ENCODE data around the gene WDR47. TPM values are rescaled to one million over a fixed set of nuclear protein-coding genes. Genes with fewer than 3 reads are reported as not detected.
"Not testable (repeated sequence)": the region's sequence is repeated elsewhere in the genome, so short reads cannot be mapped to it uniquely, and the experiment has no call there.

Gene WDR47
- total RNA-seq, 2 experiments from 2014 or later = 8.2 to 8.8 TPM

DNA sequence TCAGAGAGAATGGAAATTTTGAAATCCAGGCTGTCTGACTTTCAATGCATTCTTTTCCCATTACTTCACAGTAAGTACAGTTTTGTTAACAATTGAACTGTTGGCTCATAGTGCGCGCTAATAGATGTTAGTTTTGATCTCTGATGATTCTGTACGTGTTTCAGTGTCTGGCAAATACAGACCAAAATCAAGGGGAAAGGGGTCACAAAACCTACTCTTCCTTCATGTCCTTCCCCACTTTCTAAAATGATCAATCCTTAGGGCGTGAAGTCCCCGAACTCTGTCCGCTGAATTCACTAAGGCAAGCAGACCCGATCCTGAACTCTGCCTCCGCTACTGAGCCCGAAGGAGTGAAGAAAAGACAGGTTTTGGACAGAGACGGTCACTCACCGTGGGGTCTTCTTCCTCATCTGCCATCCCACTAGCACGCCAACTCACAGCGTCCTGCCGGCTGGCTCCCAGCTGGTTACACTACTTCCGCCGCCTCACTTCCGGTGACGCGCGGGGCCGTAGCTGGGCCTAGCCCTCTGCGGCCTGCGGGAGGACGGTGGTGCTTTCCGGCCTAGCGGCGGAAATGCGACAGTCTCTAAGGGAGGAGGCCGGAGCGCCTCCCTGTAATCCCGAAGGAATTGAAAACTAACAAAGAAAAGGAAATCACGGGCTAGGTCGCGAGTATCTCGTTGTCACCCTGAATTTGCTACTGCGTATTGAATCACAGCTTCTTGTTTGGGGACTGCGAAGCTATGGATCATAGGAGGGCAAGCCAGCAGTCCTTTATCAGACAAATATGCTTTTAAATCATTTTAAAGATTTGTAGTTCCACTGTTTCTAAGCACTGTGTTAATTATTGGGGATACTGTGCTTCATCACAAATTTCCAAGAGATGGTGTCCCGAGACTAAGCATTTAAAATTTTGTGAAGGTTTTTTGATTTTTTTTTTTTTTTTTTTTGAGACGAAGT, 33.9 kb upstream of the WDR47 start, which contains the start of gene TAF13:
TSS of gene TAF13 (minus strand) at position 473 of the 960 bp plus-strand sequence. CDS start at position 417, 56 bp downstream.
- H3K9me3 Mint-ChIP-seq = no peaks in the 10 kb centered on the region
- ChIA-PET CTCF (interaction anchor here (0.6 to 2.7 kb wide), 8 partner anchors 8 to 161 kb away, joined by 3 to 11 read pairs (median 4); a partner anchor contains a TSS), POLR2A (interaction anchor here (0.8 kb wide), 1 partner anchor 24 kb away, joined by 4 read pairs; no protein-coding TSS in a partner anchor)
- H3K4me1 Mint-ChIP-seq = peaks cover 20% of the 10 kb centered on the region
- peaks cover 6% of the 10 kb centered on the region for H3K36me3 Mint-ChIP-seq (ENCODE audit: low read depth)
- peak within 1 kb of the TSS; percentile 89 for H3K4me3 Mint-ChIP-seq
- H3K27me3 Mint-ChIP-seq = no peaks in the 10 kb centered on the region
- peak within 1 kb of the TSS; percentile 94 for H3K27ac Mint-ChIP-seq
- DNase-seq = peak; percentile 88

GRCh38 chr1:109069294-109069693, 27.4 kb upstream of the WDR47 start:
- peaks cover 14% of the 10 kb centered on the region for H3K36me3 Mint-ChIP-seq (ENCODE audit: low read depth)
- H3K4me3 Mint-ChIP-seq = no peak overlapping the region
- DNase-seq = no peak
- H3K4me1 Mint-ChIP-seq = peaks cover 2% of the 10 kb centered on the region
- no peaks in the 10 kb centered on the region for H3K9me3 Mint-ChIP-seq
- no peak overlapping the region for H3K27ac Mint-ChIP-seq
- CTCF ChIA-PET = interaction anchor here (0.6 to 1.6 kb wide), 2 partner anchors 9 to 113 kb away, joined by 3 to 4 read pairs; no protein-coding TSS in a partner anchor
- POLR2A ChIA-PET = no interaction called here
- H3K27me3 Mint-ChIP-seq = no peaks in the 10 kb centered on the region

DNA sequence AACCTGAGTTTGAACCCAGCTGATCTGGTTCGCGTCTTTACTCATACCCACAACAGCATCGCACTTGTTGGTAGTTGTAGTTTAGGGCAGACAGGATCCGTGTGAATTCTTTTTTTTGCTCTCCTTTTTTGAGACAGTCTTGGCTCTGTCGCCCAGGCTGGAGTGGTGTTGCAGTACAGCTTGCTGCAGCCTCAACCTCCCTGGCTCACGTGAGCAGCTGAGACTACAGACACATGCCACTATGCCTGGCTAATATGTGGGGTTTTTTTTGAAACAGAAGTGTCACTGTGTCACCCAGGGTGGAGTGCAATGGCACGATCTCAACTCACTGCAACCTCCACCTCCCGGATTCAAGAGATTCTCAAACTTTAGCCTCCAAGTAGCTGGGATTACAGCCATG, 26.0 kb upstream of the WDR47 start:
- POLR2A ChIA-PET = no interaction called here
- Mint-ChIP-seq H3K4me1 (no peaks in the 10 kb centered on the region), H3K36me3 (ENCODE audit: low read depth) (peaks cover 10% of the 10 kb centered on the region), H3K27ac (no peak overlapping the region), H3K27me3 (no peaks in the 10 kb centered on the region), H3K4me3 (no peak overlapping the region), H3K9me3 (no peaks in the 10 kb centered on the region)
- CTCF ChIA-PET = interaction anchor here (0.6 to 2.2 kb wide), 4 partner anchors 9 to 71 kb away, joined by 3 to 9 read pairs (median 4); no protein-coding TSS in a partner anchor
- DNase-seq = no peak

DNA sequence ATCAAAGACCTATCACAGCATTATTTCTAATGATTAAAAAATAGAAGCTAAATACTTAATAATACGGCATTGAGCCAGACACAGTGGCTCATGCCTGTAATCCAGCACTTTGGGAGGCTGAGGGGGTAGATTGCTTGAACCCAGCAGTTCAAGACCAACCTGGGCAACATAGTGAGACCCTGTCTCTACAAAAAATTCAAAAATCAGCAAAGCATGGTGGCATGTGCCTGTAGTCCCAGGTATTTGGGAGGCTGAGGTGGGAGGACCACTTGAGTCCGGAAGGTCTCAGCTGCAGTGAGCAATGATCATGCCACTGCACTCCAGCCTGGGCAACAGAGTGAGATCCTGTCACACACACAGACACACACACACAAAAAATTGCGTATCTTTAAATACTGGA, 23.2 kb upstream of the WDR47 start:
- ChIA-PET CTCF (no interaction called here), POLR2A (no interaction called here)
- H3K4me3 Mint-ChIP-seq = no peak overlapping the region
- no peak overlapping the region for H3K27ac Mint-ChIP-seq
- peaks cover 12% of the 10 kb centered on the region for H3K36me3 Mint-ChIP-seq (ENCODE audit: low read depth)
- DNase-seq = no peak
- H3K9me3 Mint-ChIP-seq = no peaks in the 10 kb centered on the region
- H3K27me3 Mint-ChIP-seq = no peaks in the 10 kb centered on the region
- H3K4me1 Mint-ChIP-seq = no peaks in the 10 kb centered on the region

- H3K27me3 Mint-ChIP-seq = no peaks in the 10 kb centered on the region
- no peak overlapping the region for H3K27ac Mint-ChIP-seq
- POLR2A ChIA-PET = no interaction called here
- H3K4me1 Mint-ChIP-seq = no peaks in the 10 kb centered on the region
- peaks cover 9% of the 10 kb centered on the region for H3K36me3 Mint-ChIP-seq (ENCODE audit: low read depth)
- CTCF ChIA-PET = interaction anchor here (0.6 to 1.2 kb wide), 4 partner anchors 9 to 143 kb away, joined by 3 read pairs; partner anchors contain the start of gene WDR47
- H3K4me3 Mint-ChIP-seq = no peak overlapping the region
- DNase-seq = no peak
- no peaks in the 10 kb centered on the region for H3K9me3 Mint-ChIP-seq
Observed at GRCh38 chr1:109061183-109061582, 19.3 kb upstream of the WDR47 start.

DNA sequence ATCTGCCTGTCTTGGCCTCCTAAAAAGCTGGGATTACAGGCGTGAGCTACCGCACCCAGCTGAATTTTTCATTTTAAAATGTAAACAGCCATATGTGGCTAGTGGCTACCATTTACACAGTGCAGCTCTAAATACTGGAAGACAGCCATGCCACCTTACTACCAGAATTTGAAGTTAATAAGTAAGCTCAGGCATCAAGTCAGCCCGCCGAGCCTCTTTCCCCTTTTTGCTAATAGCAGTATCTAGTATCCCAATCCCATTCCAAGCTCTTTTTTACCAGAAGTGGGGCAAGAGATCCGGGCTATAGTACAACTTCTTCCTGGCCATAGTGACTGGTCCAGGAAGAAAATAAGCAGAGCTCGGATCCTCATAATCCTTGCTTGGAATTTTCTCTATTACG, 18.8 kb upstream of the WDR47 start:
- Mint-ChIP-seq H3K9me3 (no peaks in the 10 kb centered on the region), H3K27me3 (no peaks in the 10 kb centered on the region), H3K27ac (no peak overlapping the region), H3K36me3 (ENCODE audit: low read depth) (peaks cover 9% of the 10 kb centered on the region), H3K4me3 (no peak overlapping the region), H3K4me1 (no peaks in the 10 kb centered on the region)
- no peak for DNase-seq
- ChIA-PET POLR2A (no interaction called here), CTCF (interaction anchor here (0.7 to 1.2 kb wide), 3 partner anchors 9 to 142 kb away, joined by 3 read pairs; partner anchors contain the start of gene WDR47)

GRCh38 chr1:109059026-109059425, 17.1 kb upstream of the WDR47 start:
- H3K4me3 Mint-ChIP-seq = no peak overlapping the region
- ChIA-PET CTCF (no interaction called here), POLR2A (no interaction called here)
- H3K36me3 Mint-ChIP-seq (ENCODE audit: low read depth) = peaks cover 2% of the 10 kb centered on the region
- no peaks in the 10 kb centered on the region for H3K9me3 Mint-ChIP-seq
- H3K27me3 Mint-ChIP-seq = no peaks in the 10 kb centered on the region
- no peak for DNase-seq
- no peak overlapping the region for H3K27ac Mint-ChIP-seq
- H3K4me1 Mint-ChIP-seq = no peaks in the 10 kb centered on the region

- Mint-ChIP-seq H3K4me1 (no peaks in the 10 kb centered on the region), H3K27me3 (no peaks in the 10 kb centered on the region), H3K9me3 (no peaks in the 10 kb centered on the region), H3K4me3 (no peak overlapping the region), H3K36me3 (ENCODE audit: low read depth) (no peaks in the 10 kb centered on the region), H3K27ac (no peak overlapping the region)
- POLR2A ChIA-PET = no interaction called here
- no peak for DNase-seq
- CTCF ChIA-PET = no interaction called here
Observed at GRCh38 chr1:109056064-109056463, 14.2 kb upstream of the WDR47 start.

GRCh38 chr1:109052145-109052544, 10.2 kb upstream of the WDR47 start:
- DNase-seq; CTCF ChIA-PET; H3K4me3 Mint-ChIP-seq; H3K4me1 Mint-ChIP-seq; H3K27me3 Mint-ChIP-seq; POLR2A ChIA-PET; H3K27ac Mint-ChIP-seq; H3K36me3 Mint-ChIP-seq (ENCODE audit: low read depth); H3K9me3 Mint-ChIP-seq: not testable (repeated sequence)

DNA sequence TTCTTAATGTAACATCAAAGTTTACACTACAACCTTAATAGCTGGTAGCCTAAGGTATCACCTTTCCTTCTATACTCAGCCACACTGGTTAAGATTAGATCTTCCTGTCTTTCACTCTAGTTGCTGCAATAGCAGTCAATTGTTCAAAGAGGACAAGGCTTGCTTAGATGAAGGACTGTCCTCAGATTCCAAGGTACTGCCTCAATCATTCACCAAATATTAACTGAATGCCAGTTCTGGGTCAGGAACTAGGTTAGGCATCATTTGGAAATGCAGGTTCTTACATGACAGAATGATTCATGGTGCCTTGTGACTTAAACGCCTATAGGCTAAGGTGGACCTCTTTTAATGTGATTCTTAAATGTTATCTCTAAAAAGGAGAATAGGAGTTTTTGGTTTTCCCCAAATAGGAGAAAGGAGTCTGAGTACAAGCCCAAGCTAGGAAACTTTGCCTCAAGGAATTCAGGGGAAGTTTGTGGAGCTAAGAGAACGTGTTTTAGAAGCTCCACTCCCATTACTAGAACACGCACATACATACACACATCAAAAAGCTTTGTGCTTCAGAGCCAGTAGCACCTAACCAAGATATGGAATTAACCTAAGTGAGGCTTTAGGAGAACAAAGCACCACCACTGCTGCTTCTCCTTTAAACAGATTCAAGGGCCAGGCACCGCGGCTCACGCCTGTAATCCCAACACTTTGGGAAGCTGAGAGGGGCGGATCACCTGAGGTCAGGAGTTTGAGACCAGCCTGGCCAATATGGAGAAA, 8.5 kb upstream of the WDR47 start:
- peaks cover 1% of the 10 kb centered on the region for H3K4me1 Mint-ChIP-seq
- H3K27me3 Mint-ChIP-seq = peaks cover 12% of the 10 kb centered on the region
- no peaks in the 10 kb centered on the region for H3K36me3 Mint-ChIP-seq (ENCODE audit: low read depth)
- no peaks in the 10 kb centered on the region for H3K9me3 Mint-ChIP-seq
- no peak overlapping the region for H3K27ac Mint-ChIP-seq
- no peak for DNase-seq
- ChIA-PET CTCF (interaction anchor here (1.0 kb wide), 1 partner anchor 81 kb away, joined by 3 read pairs; no protein-coding TSS in a partner anchor), POLR2A (no interaction called here)
- no peak overlapping the region for H3K4me3 Mint-ChIP-seq

- Mint-ChIP-seq H3K4me3 (no peak overlapping the region), H3K4me1 (peaks cover 2% of the 10 kb centered on the region), H3K9me3 (no peaks in the 10 kb centered on the region), H3K27ac (no peak overlapping the region), H3K36me3 (ENCODE audit: low read depth) (no peaks in the 10 kb centered on the region), H3K27me3 (peaks cover 15% of the 10 kb centered on the region)
- CTCF ChIA-PET = interaction anchor here (1.4 kb wide), 1 partner anchor 43 kb away, joined by 4 read pairs; the partner anchor contains the start of gene TMEM167B
- DNase-seq = no peak
- POLR2A ChIA-PET = no interaction called here
Observed at GRCh38 chr1:109048335-109048734, 6.4 kb upstream of the WDR47 start.

DNA sequence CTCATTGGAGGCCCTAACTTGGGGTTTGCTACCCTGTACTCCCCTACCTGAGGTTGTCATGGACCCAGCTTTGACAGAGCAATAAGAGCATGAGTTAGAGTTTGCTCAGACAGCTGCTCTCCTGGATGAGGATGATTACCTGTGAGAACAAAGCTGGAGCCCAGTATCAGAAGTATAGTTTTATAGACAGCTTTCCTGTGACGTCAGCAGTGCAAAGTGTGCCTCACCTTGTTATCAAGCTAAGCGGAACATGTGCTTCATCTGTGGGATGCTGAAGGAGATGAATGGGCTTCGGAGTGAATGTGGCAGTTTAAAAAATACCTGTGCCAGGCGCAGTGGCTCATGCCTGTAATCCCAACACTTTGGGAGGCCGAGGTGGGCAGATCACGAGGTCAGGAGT, 5.4 kb upstream of the WDR47 start:
- ChIA-PET POLR2A (no interaction called here), CTCF (interaction anchor here (0.6 kb wide), 2 partner anchors 11 to 171 kb away, joined by 4 read pairs; partner anchors contain the start of gene GPSM2)
- Mint-ChIP-seq H3K27ac (no peak overlapping the region), H3K27me3 (peaks cover 15% of the 10 kb centered on the region), H3K9me3 (no peaks in the 10 kb centered on the region), H3K4me3 (no peak overlapping the region), H3K36me3 (ENCODE audit: low read depth) (no peaks in the 10 kb centered on the region), H3K4me1 (peaks cover 6% of the 10 kb centered on the region)
- no peak for DNase-seq

GRCh38 chr1:109046671-109047070, 4.8 kb upstream of the WDR47 start:
- no peak overlapping the region for H3K4me3 Mint-ChIP-seq
- POLR2A ChIA-PET = no interaction called here
- CTCF ChIA-PET = interaction anchor here (1.2 kb wide), 1 partner anchor 42 kb away, joined by 3 read pairs; no protein-coding TSS in a partner anchor

More at GRCh38 chr1:109046671-109047070, 4.8 kb upstream of the WDR47 start:
- H3K27me3 Mint-ChIP-seq = peaks cover 15% of the 10 kb centered on the region
- no peaks in the 10 kb centered on the region for H3K9me3 Mint-ChIP-seq
- H3K27ac Mint-ChIP-seq = no peak overlapping the region
- peaks cover 6% of the 10 kb centered on the region for H3K4me1 Mint-ChIP-seq
- no peaks in the 10 kb centered on the region for H3K36me3 Mint-ChIP-seq (ENCODE audit: low read depth)
- DNase-seq = no peak

Data from activated CD4-positive, alpha-beta T cell treated with anti-CD3 and anti-CD28 coated beads, Interleukin-2, amount 10 ng/mL, durations not matched to agents 7 days and 5 days (primary cell).